Measurements from ENCODE around the gene INIP. TPM values are rescaled to one million over a fixed set of nuclear protein-coding genes. Genes with fewer than 3 reads are reported as not detected.

The INIP gene
- total RNA-seq, 1 donor from 2014 or later: 23.3 TPM

DNA sequence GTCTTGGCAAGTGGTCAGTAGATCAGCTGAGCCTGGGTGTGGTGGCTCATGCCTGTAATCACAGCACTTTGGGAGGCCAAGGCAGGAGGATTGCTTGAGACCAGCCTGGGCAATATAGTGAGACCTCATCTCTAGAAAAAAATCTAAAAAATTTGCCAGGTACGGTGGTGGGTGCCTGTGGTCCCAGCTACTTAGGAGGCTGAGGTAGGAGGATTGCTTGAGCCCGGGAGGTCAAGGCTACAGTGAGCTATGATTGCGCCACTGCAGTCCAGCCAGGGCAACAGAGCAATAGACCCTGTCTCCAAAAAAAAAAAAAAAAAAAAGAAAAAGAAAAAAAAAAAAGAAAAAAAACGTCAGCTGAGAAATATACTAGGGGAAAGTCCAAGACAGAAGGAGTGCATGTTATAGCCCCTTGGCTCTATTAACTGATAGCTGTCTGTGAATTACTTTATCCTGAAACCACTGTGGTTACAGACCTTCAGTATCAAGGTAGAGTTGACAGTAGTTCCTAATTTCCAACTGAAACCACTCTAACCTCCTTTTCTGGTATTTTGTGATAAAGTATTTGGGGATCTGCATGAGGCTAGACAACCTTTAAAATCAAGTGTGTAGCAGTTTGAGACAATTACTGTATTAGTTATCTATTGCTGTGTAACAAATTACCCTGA lies 2.3 kb upstream of the INIP start:
- Mint-ChIP-seq H3K27me3 (ENCODE audit: low read depth) (no peaks in the 10 kb centered on the region), H3K4me3 (no peak overlapping the region), H3K9me3 (no peaks in the 10 kb centered on the region), H3K4me1 (peaks cover 7% of the 10 kb centered on the region), H3K27ac (no peak overlapping the region), H3K36me3 (no peaks in the 10 kb centered on the region)
- no peak for TF ChIP-seq CTCF (IDR thresholded peaks at IDR 0.05; ENCODE audit: unreplicated experiment)
- no peak for DNase-seq (ENCODE audit: low spot score in 2 of 2, unreplicated experiment in 2 of 2)

DNA sequence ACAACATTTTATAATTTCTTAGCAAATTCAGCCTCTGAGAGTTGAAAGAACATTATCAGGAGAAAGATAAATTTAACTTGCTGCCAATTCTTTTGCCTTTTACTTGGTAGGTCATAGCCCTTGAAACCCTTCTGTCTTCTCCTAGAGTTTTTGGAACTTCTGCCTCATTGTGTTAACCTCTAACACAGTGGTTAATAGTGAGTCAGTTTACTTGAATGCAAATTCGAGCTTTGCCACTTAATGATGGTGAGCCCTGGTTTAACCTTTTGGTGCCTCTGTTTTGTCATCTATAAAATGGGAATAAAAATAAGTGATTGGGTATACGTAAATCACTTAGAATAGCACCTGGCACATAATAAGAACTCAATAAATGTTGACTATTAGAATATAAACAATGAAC lies 1.8 kb upstream of the INIP start:
- TF ChIP-seq CTCF (IDR thresholded peaks at IDR 0.05; ENCODE audit: unreplicated experiment): no peak
- no peaks in the 10 kb centered on the region for H3K27me3 Mint-ChIP-seq (ENCODE audit: low read depth)
- no peak overlapping the region for H3K4me3 Mint-ChIP-seq
- no peaks in the 10 kb centered on the region for H3K36me3 Mint-ChIP-seq
- peaks cover 7% of the 10 kb centered on the region for H3K4me1 Mint-ChIP-seq
- no peak overlapping the region for H3K27ac Mint-ChIP-seq
- DNase-seq (ENCODE audit: low spot score in 2 of 2, unreplicated experiment in 2 of 2): no peak
- H3K9me3 Mint-ChIP-seq: no peaks in the 10 kb centered on the region

GRCh38 chr9:112719241-112719691 lies 1.3 kb upstream of the INIP start:
- H3K4me1 Mint-ChIP-seq: peaks cover 7% of the 10 kb centered on the region
- H3K27ac Mint-ChIP-seq: peak overlapping the region; percentile 39
- no peak for DNase-seq (ENCODE audit: low spot score in 2 of 2, unreplicated experiment in 2 of 2)
- H3K27me3 Mint-ChIP-seq (ENCODE audit: low read depth): no peaks in the 10 kb centered on the region
- no peaks in the 10 kb centered on the region for H3K36me3 Mint-ChIP-seq
- H3K9me3 Mint-ChIP-seq: no peaks in the 10 kb centered on the region
- TF ChIP-seq CTCF (IDR thresholded peaks at IDR 0.05; ENCODE audit: unreplicated experiment): no peak
- H3K4me3 Mint-ChIP-seq: peak overlapping the region; percentile 60

DNA sequence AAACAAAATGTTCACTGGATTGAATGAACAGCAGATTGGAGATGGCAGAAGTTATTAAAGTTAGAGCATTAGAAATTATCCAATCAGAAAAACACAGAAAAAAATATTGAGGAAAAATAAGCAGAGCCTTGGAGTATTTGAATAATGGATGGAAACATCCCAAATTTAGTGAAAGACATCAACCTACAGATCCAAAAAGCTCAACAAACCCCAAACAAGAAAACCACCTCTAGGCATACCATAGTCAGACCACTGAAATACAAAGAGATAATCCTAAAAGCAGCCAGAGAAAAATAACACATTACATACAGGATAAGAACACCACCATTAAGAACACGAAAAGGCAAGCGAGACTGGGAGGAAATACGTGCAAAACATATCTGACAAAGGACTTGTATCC lies 5.2 kb downstream of the INIP start:
- Mint-ChIP-seq H3K4me1 (peaks cover 7% of the 10 kb centered on the region), H3K4me3 (no peak overlapping the region), H3K27me3 (ENCODE audit: low read depth) (no peaks in the 10 kb centered on the region), H3K27ac (no peak overlapping the region), H3K36me3 (peaks cover 21% of the 10 kb centered on the region), H3K9me3 (peaks cover 13% of the 10 kb centered on the region)
- no peak for TF ChIP-seq CTCF (IDR thresholded peaks at IDR 0.05; ENCODE audit: unreplicated experiment)
- DNase-seq (ENCODE audit: low spot score in 2 of 2, unreplicated experiment in 2 of 2): no peak

DNA sequence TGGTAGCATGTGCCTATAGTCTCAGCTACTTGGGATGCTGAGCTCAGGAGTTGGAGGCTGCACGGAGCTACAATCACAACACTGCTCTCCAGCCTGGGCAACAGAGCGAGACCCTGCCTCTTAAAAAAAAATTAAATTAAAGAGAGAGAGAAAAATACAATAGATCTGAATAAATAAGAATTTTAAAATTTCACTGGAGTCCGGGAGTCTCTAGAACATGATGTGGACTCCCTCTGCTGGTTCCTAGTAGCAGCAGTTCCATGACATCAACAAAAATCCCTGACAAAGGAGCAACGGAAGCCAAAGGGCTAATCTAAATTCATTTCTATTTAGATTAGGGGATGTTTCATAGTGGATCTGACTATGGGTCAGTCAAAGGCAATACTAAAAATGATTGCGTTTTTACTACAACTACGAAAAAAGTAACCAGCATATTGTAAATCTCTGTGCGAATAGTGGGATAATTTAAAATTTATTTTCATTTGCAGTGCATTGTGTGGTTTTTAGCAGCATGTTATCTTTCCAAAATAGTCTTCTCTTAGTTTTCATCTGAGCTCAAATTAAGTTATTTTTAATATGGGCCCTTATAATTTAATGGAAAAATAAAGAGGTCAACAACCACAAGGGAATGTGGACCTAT lies 6.7 kb downstream of the INIP start:
- H3K36me3 Mint-ChIP-seq: peaks cover 21% of the 10 kb centered on the region
- H3K27me3 Mint-ChIP-seq (ENCODE audit: low read depth): no peaks in the 10 kb centered on the region
- no peak for TF ChIP-seq CTCF (IDR thresholded peaks at IDR 0.05; ENCODE audit: unreplicated experiment)
- peaks cover 2% of the 10 kb centered on the region for H3K4me1 Mint-ChIP-seq
- no peak for DNase-seq (ENCODE audit: low spot score in 2 of 2, unreplicated experiment in 2 of 2)
- no peak overlapping the region for H3K27ac Mint-ChIP-seq
- H3K9me3 Mint-ChIP-seq: peaks cover 13% of the 10 kb centered on the region
- no peak overlapping the region for H3K4me3 Mint-ChIP-seq

Measured in mesothelial cell of epicardium (in vitro differentiated cells).